HTR-8/SVneo (cell line): ENCODE results near the gene MGAT1.

Source experiments
- DNase-seq: peaks from one replicate; pipeline ENCODE4 v3.0.0; 2011; ENCODE audit warnings: low spot score, mixed read lengths; ENCODE audit not compliant: insufficient read length
- FAIRE-seq: peaks from 2 replicates; lab custom pipeline; 2011; peaks lifted over from hg19 to GRCh38; lab: Jason Lieb, UNC

The MGAT1 gene

DNA sequence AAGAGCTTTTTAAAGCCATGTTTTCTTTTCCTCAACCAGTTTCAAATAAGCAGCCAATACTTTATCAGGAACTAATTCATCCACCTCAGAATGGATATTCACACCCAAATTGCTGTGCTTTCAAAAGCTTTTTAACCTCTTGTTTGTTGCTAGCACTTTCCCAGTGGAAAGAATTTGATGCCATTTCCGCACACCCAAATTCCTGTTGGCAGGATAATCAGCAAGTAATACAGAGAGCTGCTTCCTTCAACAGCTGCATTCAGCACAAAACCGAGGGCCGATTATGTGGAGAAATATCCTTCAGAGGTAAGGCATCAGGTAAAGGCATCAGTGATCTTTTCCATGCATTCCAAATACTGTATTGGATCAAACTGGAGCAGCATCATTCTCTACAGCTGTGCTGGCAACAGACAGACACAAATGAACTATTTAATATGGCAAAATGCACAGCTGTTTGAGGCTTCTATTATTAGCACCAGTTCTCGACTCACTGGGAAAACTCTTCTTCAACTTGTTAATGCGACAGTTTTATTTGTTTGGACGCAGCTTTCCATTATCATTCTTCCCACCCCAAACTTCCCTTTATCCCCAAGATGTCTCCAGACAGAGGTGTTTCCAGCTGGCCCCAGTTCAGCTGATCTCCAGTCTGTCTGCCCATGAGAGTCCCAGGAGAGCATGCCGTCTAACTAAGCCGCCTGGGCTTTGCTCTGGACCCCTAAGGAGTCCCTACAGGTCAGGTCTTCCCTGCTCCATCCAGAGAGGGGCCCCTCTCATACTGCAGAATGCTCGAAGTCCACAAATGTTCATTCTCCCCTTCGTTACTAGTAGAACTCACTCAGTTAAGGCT lies 22.2 kb upstream of the MGAT1 start:
- FAIRE-seq: no peak
- no peak for DNase-seq

- DNase-seq: no peak
- no peak for FAIRE-seq
Observed at GRCh38 chr5:180823940-180824629, 21.5 kb upstream of the MGAT1 start.

DNA sequence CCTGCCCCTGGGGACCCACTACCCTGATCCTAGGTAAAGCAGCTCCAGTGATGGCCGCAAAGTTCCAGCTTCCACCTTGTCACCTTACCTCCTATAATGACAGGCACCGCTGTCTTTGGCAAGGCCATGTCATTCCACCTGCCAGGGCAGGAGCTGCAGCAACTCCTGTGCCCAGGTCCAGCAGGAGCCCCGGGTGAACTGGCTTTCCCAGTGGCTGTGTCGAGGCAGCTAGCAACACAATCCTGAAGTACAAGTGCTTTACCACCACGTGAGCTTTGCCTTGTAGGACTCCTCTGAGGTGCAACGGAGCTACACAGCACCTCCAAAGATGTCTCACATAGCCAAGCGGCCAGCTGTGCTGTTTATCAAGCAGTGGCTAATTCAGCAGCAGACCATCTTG lies 20.7 kb upstream of the MGAT1 start:
- DNase-seq (no peak), FAIRE-seq (no peak)

GRCh38 chr5:180821538-180821937 lies 18.9 kb upstream of the MGAT1 start:
- no peak for DNase-seq
- no peak for FAIRE-seq

DNA sequence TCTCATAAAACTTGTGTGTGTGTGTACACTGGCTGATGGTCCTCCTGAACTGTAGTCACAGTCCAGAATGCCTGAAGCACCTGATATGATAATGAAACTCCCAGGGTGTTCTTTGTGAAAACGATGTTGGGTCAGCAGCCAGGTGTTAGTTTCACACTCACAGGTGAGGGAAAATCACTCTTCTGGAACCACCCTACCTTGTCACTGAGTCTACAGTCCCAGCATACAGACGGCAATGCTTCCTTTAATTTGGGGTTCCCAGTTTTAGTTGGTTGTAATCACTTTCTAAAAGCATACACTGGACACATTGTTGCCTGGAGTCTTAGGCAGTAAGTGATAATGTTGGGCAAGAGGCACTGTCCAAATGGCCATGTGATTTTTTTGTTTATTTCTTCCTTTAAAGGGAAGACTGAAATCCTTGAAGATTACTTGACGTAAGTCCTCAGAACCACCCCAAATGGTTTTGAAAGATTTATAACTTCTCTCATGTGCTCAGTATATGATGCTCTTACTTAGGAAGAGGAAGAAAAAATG lies 18.2 kb upstream of the MGAT1 start:
- DNase-seq (no peak), FAIRE-seq (no peak)

- FAIRE-seq (no peak), DNase-seq (no peak)
Observed at GRCh38 chr5:180818677-180819341, 16.2 kb upstream of the MGAT1 start.

GRCh38 chr5:180817893-180818674 lies 15.5 kb upstream of the MGAT1 start:
- DNase-seq: no peak
- no peak for FAIRE-seq

- FAIRE-seq: no peak
- DNase-seq: no peak
Observed at GRCh38 chr5:180816608-180817534, 14.3 kb upstream of the MGAT1 start.

GRCh38 chr5:180815293-180815917 lies 12.8 kb upstream of the MGAT1 start:
- DNase-seq: no peak
- no peak for FAIRE-seq

GRCh38 chr5:180813420-180813819 lies 10.8 kb upstream of the MGAT1 start:
- FAIRE-seq: no peak

GRCh38 chr5:180811623-180812124 lies 9.1 kb upstream of the MGAT1 start:
- no peak for DNase-seq
- no peak for FAIRE-seq

More at GRCh38 chr5:180813420-180813819, 10.8 kb upstream of the MGAT1 start:
- no peak for DNase-seq

- FAIRE-seq: no peak
- DNase-seq: no peak
Observed at GRCh38 chr5:180810959-180811622, 8.5 kb upstream of the MGAT1 start.

DNA sequence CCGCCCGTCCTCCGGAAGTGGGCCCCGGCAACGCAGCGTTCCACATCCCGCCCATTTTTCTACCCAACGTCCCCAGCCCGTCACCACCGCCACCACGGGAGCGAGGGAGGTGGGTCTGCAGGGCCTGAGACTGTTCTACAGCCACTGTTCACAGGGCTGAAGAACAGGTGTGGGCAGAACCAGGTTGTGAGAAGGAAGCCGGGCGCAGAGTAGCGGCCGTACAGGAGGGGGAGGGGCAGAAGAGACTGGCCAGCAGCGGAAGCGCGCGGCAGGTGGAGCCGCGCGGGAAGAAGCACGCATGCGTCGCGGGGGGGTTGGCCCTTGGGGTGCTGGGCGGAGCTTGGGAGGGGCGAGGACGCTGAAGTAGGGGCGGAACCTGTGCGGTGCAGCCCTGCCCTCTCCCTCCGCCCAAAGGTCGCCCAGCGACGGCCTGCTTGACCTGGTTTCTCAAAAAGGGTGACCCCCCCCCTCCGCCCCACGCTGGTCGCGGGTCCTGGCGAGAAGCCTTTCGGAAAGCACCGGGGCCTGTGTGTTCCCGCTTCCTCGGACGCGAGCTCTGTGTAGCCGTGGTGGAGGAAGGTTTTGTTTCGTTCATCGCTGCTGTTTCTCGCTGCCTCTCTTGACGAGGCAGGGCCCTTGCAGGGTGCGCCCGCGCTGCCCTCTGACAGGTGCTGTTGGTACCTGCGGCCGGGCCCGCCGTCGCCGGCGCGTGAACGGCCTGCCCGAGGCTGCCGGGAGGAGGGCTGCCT lies 7.8 kb upstream of the MGAT1 start:
- peak; percentile 79 for FAIRE-seq

DNA sequence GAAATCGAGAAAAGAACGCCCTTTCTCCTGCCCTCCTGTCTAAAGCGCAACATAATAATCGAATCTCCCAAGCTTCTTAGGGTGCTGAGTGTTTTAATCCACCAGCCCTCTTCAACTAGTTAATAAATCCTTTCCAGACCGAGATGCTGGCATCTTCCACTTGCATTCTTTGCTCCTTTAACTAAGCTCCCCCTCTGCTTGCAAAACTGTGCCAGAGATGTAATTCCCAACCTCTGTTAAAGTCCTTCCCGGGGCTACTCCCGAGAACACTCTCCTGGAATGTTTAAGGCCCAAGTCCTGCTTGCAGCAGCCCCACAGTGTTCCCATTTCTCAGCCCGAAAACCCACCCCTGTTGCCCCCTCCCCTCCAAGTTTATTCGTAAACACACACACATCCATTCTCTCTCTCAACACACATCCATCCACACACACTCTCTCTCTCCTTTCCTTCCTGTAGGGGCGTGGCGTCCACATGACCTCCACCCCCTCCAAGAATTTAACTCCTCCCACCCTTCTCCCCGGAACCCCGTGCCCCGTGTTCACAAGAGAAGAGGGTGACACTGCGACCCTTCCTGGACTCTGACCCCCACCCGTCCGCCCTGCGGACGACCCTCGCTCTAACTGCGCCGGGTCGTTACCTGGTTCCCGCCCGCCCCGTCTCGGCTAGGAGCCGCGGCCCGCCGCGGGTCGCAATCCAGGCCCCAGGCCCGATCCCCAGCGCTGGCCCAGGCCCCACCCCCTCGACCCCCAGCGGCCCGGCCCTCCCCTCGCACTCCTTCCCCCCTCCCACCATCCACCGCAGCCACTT lies 7.0 kb upstream of the MGAT1 start:
- peak; percentile 26 for FAIRE-seq

More for the DNA sequence above, 7.8 kb upstream of the MGAT1 start:
- DNase-seq: peak; percentile 89

GRCh38 chr5:180808461-180809000 lies 5.9 kb upstream of the MGAT1 start:
- DNase-seq: no peak
- no peak for FAIRE-seq

More for the DNA sequence above, 7.0 kb upstream of the MGAT1 start:
- DNase-seq: peak; percentile 82
